OCI-LY3 (cell line): ENCODE data around the gene TMEM259.

ENCODE experiments used
- H2AFZ ChIP-seq: fragments of 200-600, 300-600 bp; shearing (Covaris generic); 2 replicates; pipeline ENCODE4 v1.6.0; 2014; ENCODE audit warnings: antibody characterized with exemption, low read depth, low read length
- H3K27ac ChIP-seq: fragments of 200-600, 300-600 bp; sonication (generic); 2 replicates; pipeline ENCODE4 v1.5.1; 2014; ENCODE audit warnings: mild to moderate bottlenecking, low read length, moderate library complexity, mixed read lengths
- H3K27me3 ChIP-seq: fragments of 200-600, 300-600 bp; sonication (generic); 2 replicates; pipeline ENCODE4 v1.6.1; 2014; ENCODE audit warnings: low read depth, low read length, mixed read lengths
- H3K36me3 ChIP-seq: fragments of 200-600, 300-600 bp; sonication (generic); replicated peaks from 2 replicates; pipeline ENCODE3; 2014; ENCODE audit warnings: low read depth, low read length, mixed read lengths
- H3K4me1 ChIP-seq: fragments of 300-600, 200-600 bp; sonication (generic); 2 replicates; pipeline ENCODE4 v1.6.1; 2014; ENCODE audit warnings: low read length, mixed read lengths
- H3K4me2 ChIP-seq: fragments of 200-600, 300-600 bp; sonication (generic); 2 replicates; pipeline ENCODE4 v1.6.1; 2014; ENCODE audit warnings: low read length, mixed read lengths
- H3K4me3 ChIP-seq: fragments of 300-600, 200-600 bp; sonication (generic); 2 replicates; pipeline ENCODE4 v1.5.1; 2014; ENCODE audit warnings: antibody characterized with exemption, mild to moderate bottlenecking, low read length, moderate library complexity
- H3K79me2 ChIP-seq: fragments of 300-600, 200-600 bp; shearing (Covaris generic); 2 replicates; pipeline ENCODE4 v1.6.1; 2014; ENCODE audit warnings: mild to moderate bottlenecking, low read length, mixed read lengths
- H3K9ac ChIP-seq: fragments of 300-600, 200-600 bp; shearing (Covaris generic); 2 replicates; pipeline ENCODE4 v1.6.0; 2014; ENCODE audit warnings: mild to moderate bottlenecking, low read length, moderate library complexity
- H3K9me3 ChIP-seq: fragments of 200-600, 300-600 bp; shearing (Covaris generic); 2 replicates; pipeline ENCODE4 v1.6.1; 2014; ENCODE audit warnings: low read length, mixed read lengths; ENCODE audit not compliant: insufficient read depth
- H4K20me1 ChIP-seq: fragments of 200-600, 300-600 bp; sonication (generic); 2 replicates; pipeline ENCODE4 v1.6.1; 2016; ENCODE audit warnings: low read length, mixed read lengths; ENCODE audit not compliant: insufficient read depth
- EZH2phosphoT487 ChIP-seq: fragments of 200-600 bp; shearing (Covaris generic); IDR thresholded peaks from 2 replicates; pipeline ENCODE4 v1.6.1; 2018; ENCODE audit warnings: antibody characterized with exemption, mixed run types, low read depth
- TF ChIP-seq, protein P1 (sequence below): fragments of 200-600, 300-600 bp; sonication (generic); IDR thresholded peaks from 2 replicates; pipeline ENCODE4 v1.5.1; 2014; ENCODE audit warnings: antibody characterized with exemption, low read length, low read depth

TMEM259 gene

DNA sequence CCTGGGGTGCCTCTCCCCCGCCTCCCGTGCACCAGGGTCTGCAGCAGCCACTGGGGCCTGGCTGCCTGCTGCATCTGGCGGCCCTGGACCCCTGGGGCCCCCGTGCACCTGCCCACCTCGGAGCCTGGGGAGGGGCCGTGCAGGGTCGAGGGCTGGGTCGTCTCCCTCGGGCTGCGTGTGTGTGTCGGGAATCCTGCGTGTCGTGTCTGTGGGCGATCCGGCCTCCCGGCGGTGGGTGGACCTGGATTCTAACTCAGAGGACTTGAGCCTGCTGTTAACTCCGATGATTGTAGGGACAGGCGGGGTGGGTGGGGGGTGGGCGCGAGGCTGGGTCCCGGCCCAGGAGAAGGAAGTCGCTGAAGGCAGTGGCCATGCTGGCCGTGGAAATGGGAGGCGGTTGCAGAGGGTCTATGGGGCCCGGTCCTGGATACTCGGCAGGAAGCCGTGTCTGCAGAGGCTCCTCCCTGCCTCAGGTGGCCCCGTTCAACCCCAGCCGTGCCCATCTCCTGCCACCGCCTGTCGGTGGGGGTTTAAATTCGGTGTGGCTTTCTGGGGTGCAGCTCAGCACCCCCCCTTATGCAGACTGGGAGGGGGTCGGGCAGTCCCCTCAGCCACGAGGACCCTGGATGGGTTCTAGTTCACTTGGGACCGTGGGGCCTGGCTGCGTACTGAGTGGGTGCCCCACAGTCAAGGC, 46.2 kb downstream of the TMEM259 start:
- H3K36me3 ChIP-seq: peaks cover 21% of the 10 kb centered on the region
- H3K4me2 ChIP-seq: no peak overlapping the region
- no peak overlapping the region for H3K27ac ChIP-seq
- H4K20me1 ChIP-seq: no peaks in the 10 kb centered on the region
- no peak overlapping the region for H3K9ac ChIP-seq
- H3K9me3 ChIP-seq: peaks cover 5% of the 10 kb centered on the region; the same call in 1 of the 2 replicates
- no peak for TF ChIP-seq EZH2phosphoT487
- TF ChIP-seq, protein P1, sequence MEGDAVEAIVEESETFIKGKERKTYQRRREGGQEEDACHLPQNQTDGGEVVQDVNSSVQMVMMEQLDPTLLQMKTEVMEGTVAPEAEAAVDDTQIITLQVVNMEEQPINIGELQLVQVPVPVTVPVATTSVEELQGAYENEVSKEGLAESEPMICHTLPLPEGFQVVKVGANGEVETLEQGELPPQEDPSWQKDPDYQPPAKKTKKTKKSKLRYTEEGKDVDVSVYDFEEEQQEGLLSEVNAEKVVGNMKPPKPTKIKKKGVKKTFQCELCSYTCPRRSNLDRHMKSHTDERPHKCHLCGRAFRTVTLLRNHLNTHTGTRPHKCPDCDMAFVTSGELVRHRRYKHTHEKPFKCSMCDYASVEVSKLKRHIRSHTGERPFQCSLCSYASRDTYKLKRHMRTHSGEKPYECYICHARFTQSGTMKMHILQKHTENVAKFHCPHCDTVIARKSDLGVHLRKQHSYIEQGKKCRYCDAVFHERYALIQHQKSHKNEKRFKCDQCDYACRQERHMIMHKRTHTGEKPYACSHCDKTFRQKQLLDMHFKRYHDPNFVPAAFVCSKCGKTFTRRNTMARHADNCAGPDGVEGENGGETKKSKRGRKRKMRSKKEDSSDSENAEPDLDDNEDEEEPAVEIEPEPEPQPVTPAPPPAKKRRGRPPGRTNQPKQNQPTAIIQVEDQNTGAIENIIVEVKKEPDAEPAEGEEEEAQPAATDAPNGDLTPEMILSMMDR: no peak
- H3K79me2 ChIP-seq: no peaks in the 10 kb centered on the region
- no peak overlapping the region for H2AFZ ChIP-seq
- H3K4me1 ChIP-seq: peaks cover 6% of the 10 kb centered on the region
- H3K27me3 ChIP-seq: no peaks in the 10 kb centered on the region
- H3K4me3 ChIP-seq: no peak overlapping the region

DNA sequence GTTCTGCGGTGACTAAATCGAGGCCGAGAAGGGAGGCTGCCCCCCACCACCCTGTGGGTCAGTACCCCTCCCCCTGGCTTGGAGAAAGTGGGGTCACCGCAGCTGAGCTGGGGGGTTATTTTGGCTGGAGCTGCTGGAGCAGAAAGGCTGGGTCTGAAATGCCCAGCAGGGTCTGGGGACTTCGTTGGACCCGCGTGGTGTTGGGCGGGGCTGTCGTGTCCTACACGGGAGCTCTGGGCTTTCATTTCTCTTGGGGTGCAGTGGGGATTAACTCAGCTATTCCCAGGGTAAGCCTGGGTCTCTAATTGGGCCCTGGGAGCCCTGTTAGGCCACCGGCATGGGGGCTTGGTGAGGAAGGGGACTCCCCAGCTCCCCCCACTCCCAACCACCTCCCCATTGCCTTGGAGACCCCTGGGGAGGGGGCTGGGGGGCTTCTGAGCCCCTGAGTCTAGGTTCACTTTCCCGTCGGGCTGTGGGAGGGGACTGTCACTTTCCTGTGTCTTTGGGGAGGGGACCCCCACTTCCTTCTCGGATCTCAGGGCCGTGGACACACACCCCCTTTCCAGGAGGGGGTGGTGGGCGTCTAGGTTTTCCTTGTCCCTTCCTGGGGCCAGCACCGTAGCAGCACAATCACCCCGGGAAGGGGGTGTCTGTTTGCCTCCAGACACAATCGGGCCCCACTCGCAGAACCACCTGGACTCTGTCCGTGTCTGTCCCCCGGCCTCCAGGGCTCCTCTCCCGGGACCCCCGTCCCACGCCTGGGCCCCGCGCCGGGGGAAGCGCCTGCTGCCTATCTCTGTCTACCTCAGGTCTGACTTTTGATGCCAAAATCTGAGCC, 47.0 kb downstream of the TMEM259 start:
- Histone ChIP-seq H3K27me3 (no peaks in the 10 kb centered on the region), H3K4me2 (no peak overlapping the region), H4K20me1 (no peaks in the 10 kb centered on the region), H2AFZ (no peak overlapping the region), H3K4me1 (no peaks in the 10 kb centered on the region), H3K9ac (no peak overlapping the region), H3K27ac (no peak overlapping the region), H3K79me2 (no peaks in the 10 kb centered on the region), H3K36me3 (peaks cover 25% of the 10 kb centered on the region), H3K9me3 (peaks cover 5% of the 10 kb centered on the region; the same call in 1 of the 2 replicates), H3K4me3 (no peak overlapping the region)
- TF ChIP-seq, protein P1: no peak
- no peak for TF ChIP-seq EZH2phosphoT487

DNA sequence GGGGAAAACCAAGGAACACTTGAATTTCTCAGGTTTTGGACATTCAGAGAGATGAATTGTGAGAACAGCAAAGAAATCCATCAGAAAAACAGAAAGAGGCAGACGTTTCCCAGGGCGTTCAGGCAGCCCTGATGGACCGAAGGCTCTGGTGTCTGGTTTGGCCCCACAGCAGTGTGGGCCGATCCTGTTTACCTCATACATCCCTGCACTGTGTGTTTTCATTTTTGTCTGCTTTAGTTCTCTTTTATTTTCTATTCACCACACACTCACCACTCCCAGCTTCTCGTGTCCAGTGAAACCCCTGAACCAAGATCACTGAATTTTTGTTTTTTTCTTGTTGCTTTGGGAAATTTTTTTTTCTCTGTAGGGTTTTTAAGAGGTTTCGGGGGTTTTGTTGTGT, 48.6 kb downstream of the TMEM259 start:
- no peak overlapping the region for H3K27ac ChIP-seq
- H3K4me3 ChIP-seq: no peak overlapping the region
- no peaks in the 10 kb centered on the region for H4K20me1 ChIP-seq
- peaks cover 5% of the 10 kb centered on the region; the same call in 1 of the 2 replicates for H3K9me3 ChIP-seq
- H3K4me2 ChIP-seq: no peak overlapping the region
- no peaks in the 10 kb centered on the region for H3K79me2 ChIP-seq
- peaks cover 36% of the 10 kb centered on the region for H3K36me3 ChIP-seq
- no peaks in the 10 kb centered on the region for H3K4me1 ChIP-seq
- no peak overlapping the region for H2AFZ ChIP-seq
- no peak overlapping the region for H3K9ac ChIP-seq
- TF ChIP-seq, protein P1: no peak
- no peak for TF ChIP-seq EZH2phosphoT487
- H3K27me3 ChIP-seq: no peaks in the 10 kb centered on the region

DNA sequence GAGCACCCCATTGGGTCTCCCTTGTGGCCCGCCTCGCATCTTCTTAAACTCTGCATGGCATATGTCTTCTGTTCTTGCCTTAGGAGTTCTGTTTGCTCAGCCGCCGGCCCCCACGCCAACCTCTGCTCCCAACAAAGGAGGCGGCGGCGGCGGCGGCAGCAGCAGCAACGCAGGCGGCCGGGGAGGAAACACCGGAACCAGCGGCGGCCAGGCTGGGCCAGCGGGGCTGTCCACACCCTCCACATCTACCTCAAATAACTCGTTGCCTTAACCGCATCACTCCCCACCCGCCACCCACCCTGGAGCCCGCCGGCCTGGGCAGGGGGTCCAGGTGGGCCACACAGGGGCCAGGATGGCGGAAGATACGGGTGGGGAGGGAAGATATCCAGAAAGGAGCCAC, 49.1 kb downstream of the TMEM259 start:
- no peak overlapping the region for H2AFZ ChIP-seq
- H3K9ac ChIP-seq: no peak overlapping the region
- peaks cover 5% of the 10 kb centered on the region; the same call in 1 of the 2 replicates for H3K9me3 ChIP-seq
- no peak overlapping the region for H3K27ac ChIP-seq
- no peaks in the 10 kb centered on the region for H4K20me1 ChIP-seq
- TF ChIP-seq EZH2phosphoT487: no peak
- TF ChIP-seq, protein P1: no peak
- H3K4me3 ChIP-seq: no peak overlapping the region
- no peak overlapping the region for H3K4me2 ChIP-seq
- no peaks in the 10 kb centered on the region for H3K4me1 ChIP-seq
- no peaks in the 10 kb centered on the region for H3K79me2 ChIP-seq
- H3K36me3 ChIP-seq: peaks cover 38% of the 10 kb centered on the region
- no peaks in the 10 kb centered on the region for H3K27me3 ChIP-seq
